Cardiac muscle cell (in vitro differentiated cells and primary cell): ENCODE measurements around the gene OXNAD1. TPM values are rescaled to one million over a fixed set of nuclear protein-coding genes. Genes with fewer than 3 reads are reported as not detected.

Experiments
- DNase-seq, 2 donors: peaks; one replicate each; pipeline versions ENCODE4 v3.0.0 to v3.0.0-alpha.2; 2010 to 2017; ENCODE audit warnings: low read depth in 1 of 2, low spot score in 1 of 2
- H3K27ac ChIP-seq: fragments of 200-600 bp; sonication (generic); 2 replicates; pipeline ENCODE4 v1.5.1; 2016
- H3K27me3 ChIP-seq: fragments of 200-600 bp; sonication (generic); 2 replicates; pipeline ENCODE4 v1.6.0; 2016; ENCODE audit warnings: control low read depth
- H3K36me3 ChIP-seq: fragments of 200-600 bp; sonication (generic); 2 replicates; pipeline ENCODE4 v1.5.1; 2016; ENCODE audit warnings: control low read depth
- H3K4me1 ChIP-seq: fragments of 200-600 bp; sonication (generic); 2 replicates; pipeline ENCODE4 v1.8.1; 2017; ENCODE audit warnings: low read depth, mild to moderate bottlenecking, mixed run types
- H3K4me3 ChIP-seq: fragments of 200-600 bp; sonication (generic); 2 replicates; pipeline ENCODE4 v1.5.1; 2016; ENCODE audit warnings: mild to moderate bottlenecking
- H3K9me3 ChIP-seq: fragments of 200-600 bp; sonication (generic); 2 replicates; pipeline ENCODE4 v1.5.1; 2017; ENCODE audit warnings: low read depth, mild to moderate bottlenecking, control low read depth
- polyA plus RNA-seq: library from polyadenylated mRNA; unstranded; fragments of >200 nt; fragmentation: Nextera tagmentation; extraction: Ambion mirVana; gene quantifications from 2 replicates; pipeline ENCODE4 v1.2.1, GENCODE V29; 2016
- total RNA-seq: library from RNA; depleted of rRNA; stranded (reverse); fragments of >200 nt; gene quantifications from 2 replicates; pipeline ENCODE4 v1.2.3, GENCODE V29; 2016
- TF ChIP-seq, protein P1 (sequence below): IDR thresholded peaks from 2 replicates; pipeline ENCODE4 v1.5.1; 2012; ENCODE audit warnings: low read depth, mild to moderate bottlenecking, low read length

OXNAD1 gene
- total and polyA plus RNA-seq, 2 experiments from 2014 or later: 33.6 to 33.7 TPM

DNA sequence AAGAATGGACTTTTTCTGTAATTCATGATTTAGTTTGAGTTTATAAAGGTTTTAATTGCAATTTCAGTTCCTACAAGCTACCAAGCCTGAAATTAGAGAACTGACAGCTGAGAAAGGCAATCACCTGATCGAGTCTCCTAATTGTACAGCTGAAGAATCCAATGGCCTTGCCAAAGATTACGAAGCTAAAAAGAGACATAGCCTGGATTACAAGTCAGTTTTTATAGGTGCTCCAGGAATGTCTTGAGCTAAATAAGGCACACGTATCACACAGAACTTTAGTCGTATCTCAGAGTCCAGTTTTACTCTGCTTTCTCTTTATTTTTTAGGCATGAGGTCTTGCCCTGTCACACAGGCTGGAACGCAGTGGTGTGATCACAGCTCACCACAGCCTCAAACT lies 6.8 kb upstream of the OXNAD1 start:
- Histone ChIP-seq H3K27ac (no peak overlapping the region), H3K27me3 (no peaks in the 10 kb centered on the region), H3K9me3 (no peaks in the 10 kb centered on the region), H3K4me1 (no peaks in the 10 kb centered on the region), H3K36me3 (peaks cover 14% of the 10 kb centered on the region), H3K4me3 (no peak overlapping the region)
- TF ChIP-seq, protein P1, sequence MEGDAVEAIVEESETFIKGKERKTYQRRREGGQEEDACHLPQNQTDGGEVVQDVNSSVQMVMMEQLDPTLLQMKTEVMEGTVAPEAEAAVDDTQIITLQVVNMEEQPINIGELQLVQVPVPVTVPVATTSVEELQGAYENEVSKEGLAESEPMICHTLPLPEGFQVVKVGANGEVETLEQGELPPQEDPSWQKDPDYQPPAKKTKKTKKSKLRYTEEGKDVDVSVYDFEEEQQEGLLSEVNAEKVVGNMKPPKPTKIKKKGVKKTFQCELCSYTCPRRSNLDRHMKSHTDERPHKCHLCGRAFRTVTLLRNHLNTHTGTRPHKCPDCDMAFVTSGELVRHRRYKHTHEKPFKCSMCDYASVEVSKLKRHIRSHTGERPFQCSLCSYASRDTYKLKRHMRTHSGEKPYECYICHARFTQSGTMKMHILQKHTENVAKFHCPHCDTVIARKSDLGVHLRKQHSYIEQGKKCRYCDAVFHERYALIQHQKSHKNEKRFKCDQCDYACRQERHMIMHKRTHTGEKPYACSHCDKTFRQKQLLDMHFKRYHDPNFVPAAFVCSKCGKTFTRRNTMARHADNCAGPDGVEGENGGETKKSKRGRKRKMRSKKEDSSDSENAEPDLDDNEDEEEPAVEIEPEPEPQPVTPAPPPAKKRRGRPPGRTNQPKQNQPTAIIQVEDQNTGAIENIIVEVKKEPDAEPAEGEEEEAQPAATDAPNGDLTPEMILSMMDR: no peak
- no peak for DNase-seq

GRCh38 chr3:16258866-16259265 lies 6.1 kb upstream of the OXNAD1 start:
- no peaks in the 10 kb centered on the region for H3K9me3 ChIP-seq
- peaks cover 14% of the 10 kb centered on the region for H3K36me3 ChIP-seq
- DNase-seq: no peak
- H3K27ac ChIP-seq: no peak overlapping the region
- no peak overlapping the region for H3K4me3 ChIP-seq
- H3K4me1 ChIP-seq: no peaks in the 10 kb centered on the region
- TF ChIP-seq, protein P1: no peak
- no peaks in the 10 kb centered on the region for H3K27me3 ChIP-seq

DNA sequence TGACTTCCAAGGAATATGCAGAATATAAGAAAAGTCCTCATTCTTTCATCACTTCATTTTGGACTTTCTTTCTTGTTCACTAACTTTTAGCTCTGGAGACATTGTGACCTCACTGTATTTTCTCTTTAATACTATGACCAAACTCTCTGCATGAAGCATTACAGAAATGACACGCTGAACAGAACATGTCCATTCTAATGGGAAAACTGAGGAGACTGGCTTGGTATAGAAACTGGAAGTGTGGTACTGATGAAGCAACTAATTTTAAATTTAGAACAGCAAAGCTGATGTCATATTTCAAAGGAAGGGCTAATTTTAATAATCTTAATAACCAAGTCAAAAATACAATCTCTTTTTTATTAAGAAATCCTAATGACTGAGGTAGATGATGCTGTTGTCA lies 5.0 kb upstream of the OXNAD1 start:
- Histone ChIP-seq H3K4me1 (no peaks in the 10 kb centered on the region), H3K4me3 (no peak overlapping the region), H3K9me3 (no peaks in the 10 kb centered on the region), H3K36me3 (peaks cover 14% of the 10 kb centered on the region), H3K27me3 (no peaks in the 10 kb centered on the region), H3K27ac (no peak overlapping the region)
- TF ChIP-seq, protein P1: no peak
- DNase-seq: no peak

- TF ChIP-seq, protein P1: no peak
- no peak overlapping the region for H3K27ac ChIP-seq
- peaks cover 14% of the 10 kb centered on the region for H3K36me3 ChIP-seq
- H3K9me3 ChIP-seq: no peaks in the 10 kb centered on the region
- peaks cover 14% of the 10 kb centered on the region for H3K4me1 ChIP-seq
- DNase-seq: no peak
- H3K4me3 ChIP-seq: no peak overlapping the region
- H3K27me3 ChIP-seq: no peaks in the 10 kb centered on the region
Measured at GRCh38 chr3:16262174-16262573, 2.8 kb upstream of the OXNAD1 start.

- TF ChIP-seq, protein P1: no peak
- H3K4me3 ChIP-seq: peak overlapping the region; percentile 62
- peak in 1 of 2 donors; percentile 14 for DNase-seq
- no peaks in the 10 kb centered on the region for H3K9me3 ChIP-seq
- H3K4me1 ChIP-seq: peaks cover 20% of the 10 kb centered on the region
- H3K27ac ChIP-seq: peak overlapping the region; percentile 55
- H3K27me3 ChIP-seq: no peaks in the 10 kb centered on the region
- peaks cover 14% of the 10 kb centered on the region for H3K36me3 ChIP-seq
Measured at GRCh38 chr3:16264174-16264707, 771 bp upstream of the OXNAD1 start.

GRCh38 chr3:16265455-16265786 lies 409 bp downstream of the OXNAD1 start:
- DNase-seq: no peak
- TF ChIP-seq, protein P1: no peak
- H3K4me3 ChIP-seq: peak overlapping the region; percentile 62
- H3K27me3 ChIP-seq: no peaks in the 10 kb centered on the region
- H3K27ac ChIP-seq: peak overlapping the region; percentile 96
- H3K36me3 ChIP-seq: peaks cover 14% of the 10 kb centered on the region
- H3K9me3 ChIP-seq: no peaks in the 10 kb centered on the region
- H3K4me1 ChIP-seq: peaks cover 20% of the 10 kb centered on the region
